HG03378 (cell line): ENCODE results near the gene TIGD3.

ENCODE experiments used
- ATAC-seq: cut with Tn5 transposase; IDR thresholded peaks from one replicate; pipeline ENCODE4 v1.9.1; 2021; ENCODE audit warnings: mild to moderate bottlenecking, moderate library complexity; ENCODE audit not compliant: unreplicated experiment

Gene TIGD3

DNA sequence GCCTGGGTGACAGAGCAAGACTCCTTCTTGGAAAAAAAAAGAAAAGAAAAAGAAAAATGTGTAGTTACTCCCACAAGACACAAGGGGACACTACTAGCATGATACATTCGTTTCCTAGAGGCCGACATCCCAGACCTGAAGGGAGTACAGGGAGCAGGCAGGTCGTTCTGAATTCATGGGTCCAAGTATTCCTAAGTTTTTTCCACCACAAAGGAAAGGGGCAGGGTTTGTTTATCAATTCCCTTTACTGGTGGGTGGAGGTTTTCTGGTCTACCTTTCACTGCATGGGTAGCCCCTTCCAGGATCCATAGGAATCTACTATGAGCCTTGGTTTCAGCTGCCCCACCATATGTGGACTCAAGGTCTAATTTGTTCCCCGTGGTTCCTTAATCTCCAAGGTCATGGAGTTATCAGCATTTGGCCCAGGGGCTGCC lies 11.8 kb downstream of the TIGD3 start:
- ATAC-seq, result peak; percentile 45

DNA sequence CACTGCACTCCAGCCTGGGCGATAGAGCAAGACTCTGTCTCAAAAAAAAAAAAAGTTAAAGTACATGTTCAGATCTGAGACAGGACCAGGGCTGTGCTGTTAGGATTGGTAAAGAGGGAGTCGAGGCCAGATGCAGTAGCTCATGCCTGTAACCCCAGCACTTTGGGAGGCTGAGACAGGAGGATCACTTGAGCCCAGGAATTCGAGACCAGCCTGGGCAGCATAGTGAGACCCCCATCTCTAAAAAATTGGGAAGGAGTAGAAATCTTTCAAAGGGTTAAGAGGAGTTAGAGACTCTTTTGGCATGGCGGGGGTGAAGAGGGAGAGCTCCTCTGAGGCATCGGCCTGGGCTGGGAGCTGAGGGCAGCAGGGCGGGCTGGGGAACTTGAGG lies 16.1 kb downstream of the TIGD3 start:
- ATAC-seq, result no peak

DNA sequence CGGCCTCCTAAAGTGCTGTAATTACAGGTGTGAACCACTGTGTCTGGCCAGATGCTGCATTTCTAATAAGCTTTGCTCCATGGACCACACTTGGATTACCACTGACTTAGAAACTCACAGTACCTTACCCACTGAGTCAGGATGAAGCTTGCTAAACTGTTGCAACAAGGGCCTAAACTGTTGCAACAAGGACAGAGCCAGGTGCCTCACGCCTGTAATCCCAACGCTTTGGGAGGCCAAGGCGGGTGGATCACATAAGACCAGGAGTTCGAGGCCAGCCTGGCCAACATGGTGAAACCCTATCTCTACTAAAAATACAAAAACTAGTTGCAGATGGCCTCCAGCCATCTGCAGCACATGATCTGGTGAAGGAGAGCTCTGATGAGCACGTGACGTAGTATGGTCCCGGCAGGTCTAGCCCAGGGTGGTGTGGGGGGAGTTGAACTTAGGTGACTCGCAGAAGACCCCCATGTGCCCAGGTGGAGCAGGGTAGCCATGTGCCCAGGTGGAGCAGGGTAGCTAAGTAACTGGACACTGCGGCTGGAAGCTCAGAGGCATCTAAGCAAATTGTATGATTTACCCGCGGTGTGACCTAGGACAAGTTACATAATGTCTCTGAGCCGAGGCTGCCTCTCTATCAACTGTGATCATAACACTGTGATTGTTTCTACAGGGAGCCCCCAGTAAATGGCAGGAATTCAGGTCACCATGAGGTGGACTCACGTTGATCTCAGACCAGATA lies 19.5 kb downstream of the TIGD3 start:
- ATAC-seq, result no peak

DNA sequence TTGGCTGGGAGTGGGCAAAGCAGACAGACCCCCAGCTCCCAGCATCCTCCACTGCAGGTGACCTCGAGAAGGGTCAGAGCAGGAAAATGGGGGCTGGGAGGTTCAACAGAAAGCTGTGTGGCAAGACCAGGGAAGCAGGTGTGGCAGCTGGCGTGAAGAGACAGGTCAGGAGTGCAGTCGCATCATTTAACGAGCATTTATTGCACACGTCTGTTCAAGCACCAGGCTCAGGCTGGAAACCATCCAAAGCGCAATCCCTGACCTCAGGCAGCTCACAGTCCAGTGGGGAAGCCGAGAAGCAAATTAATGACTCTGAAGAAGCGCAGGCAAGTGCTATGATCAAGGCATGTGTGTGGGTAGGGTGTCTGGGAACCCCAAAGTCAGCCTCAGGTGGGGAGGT lies 20.5 kb downstream of the TIGD3 start:
- ATAC-seq, result no peak

DNA sequence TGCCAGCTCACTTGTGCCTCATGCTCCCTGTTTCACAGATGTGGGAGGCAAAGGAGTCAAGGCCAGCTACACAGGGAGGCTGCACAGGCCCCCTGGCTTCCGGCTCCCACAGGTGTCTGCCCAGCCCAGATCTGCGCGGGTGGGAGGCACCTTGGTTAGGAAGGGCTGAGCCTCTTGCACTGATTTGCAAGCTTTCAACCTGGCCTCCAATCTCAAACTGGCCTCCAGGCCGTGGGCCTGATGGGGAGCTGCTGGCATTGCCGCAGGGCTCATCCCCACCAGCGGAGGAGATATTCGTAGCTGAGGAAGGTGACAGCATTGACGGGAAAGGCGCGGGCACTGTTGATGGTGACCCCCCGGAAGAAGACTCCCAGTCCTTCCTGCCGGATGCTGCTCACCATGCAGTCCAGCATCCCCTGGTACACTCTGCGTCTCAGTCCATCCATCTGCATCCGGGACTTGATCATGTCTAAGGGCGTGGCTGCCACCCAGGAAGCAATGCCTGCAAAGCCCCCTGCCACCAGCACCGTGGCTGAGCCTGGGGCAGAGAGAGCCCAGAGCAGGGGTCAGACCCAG lies 21.7 kb downstream of the TIGD3 start:
- ATAC-seq, result no peak

DNA sequence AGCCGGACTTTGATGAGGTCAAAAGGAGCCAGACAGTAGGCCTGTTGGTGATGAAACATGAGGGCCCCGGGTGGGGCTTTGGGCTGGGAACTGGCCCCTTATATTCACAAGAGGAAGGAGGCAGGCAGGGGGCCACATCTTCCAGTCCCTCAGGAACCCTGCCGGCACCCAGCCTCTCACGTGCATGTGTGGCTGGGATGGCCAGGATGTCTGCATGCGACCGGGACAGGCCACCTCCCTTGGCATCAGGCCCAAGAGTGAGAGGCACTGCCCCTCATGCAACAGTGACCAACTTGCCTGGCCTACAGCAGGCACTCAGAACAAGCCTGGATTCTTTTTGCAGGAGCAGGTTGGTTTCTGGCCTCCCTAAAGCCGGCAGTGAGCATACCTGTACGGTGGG lies 22.5 kb downstream of the TIGD3 start:
- ATAC-seq, result no peak

DNA sequence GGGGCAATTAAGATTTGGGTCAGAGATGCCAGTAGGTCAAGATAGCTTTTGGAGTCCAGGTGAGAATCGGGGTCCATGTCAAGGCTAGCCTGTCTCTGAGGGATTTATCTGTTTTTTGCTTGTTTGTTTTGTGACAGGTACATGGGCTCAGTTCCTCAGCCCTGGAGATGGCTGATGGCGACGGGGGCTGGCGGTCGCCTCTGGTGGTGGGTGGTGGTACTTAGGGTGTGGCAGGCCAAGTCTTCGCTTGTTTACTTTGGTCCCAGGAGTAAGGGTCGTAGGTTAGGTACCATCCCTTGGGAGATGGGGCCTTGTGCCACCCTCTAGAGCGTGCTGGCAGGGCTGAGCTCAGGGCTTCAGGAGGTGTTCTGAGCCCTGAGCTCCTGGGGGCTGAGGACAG lies 23.2 kb downstream of the TIGD3 start:
- no peak for ATAC-seq

DNA sequence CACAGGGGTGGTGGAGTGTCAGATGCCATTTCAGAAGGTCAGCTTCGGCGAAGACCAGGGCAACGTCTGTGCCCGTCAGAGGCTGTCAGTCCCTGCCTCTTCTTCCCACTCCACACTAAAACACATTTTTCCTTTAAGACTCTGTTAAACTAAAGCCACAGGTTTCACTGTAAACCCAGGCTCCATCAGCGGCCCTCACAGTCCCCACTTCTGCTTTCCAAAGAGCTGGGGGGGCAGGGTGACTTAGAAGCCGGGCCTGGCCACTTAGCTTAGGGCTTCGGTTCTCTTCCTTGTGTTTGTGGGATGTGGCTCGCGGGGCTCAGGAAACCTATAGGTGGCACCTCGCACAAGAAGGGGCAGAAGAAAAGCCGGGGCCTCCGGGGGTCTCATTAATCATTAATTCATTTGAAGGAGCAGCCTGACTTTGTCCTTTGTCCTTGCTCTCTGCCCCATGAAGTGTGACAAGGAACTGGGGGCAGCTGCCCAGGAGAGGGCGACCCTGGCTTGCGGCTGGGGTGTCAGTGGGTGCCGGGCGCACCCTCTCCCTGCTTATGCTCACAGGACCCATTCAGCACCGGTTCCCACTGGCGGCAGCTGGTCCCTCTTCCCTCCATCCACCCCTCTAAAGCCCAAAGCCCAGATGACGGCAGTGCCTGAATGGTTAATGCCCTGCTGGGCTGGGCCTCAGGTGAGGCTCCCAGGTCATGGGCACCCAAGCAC lies 23.8 kb downstream of the TIGD3 start:
- no peak for ATAC-seq

DNA sequence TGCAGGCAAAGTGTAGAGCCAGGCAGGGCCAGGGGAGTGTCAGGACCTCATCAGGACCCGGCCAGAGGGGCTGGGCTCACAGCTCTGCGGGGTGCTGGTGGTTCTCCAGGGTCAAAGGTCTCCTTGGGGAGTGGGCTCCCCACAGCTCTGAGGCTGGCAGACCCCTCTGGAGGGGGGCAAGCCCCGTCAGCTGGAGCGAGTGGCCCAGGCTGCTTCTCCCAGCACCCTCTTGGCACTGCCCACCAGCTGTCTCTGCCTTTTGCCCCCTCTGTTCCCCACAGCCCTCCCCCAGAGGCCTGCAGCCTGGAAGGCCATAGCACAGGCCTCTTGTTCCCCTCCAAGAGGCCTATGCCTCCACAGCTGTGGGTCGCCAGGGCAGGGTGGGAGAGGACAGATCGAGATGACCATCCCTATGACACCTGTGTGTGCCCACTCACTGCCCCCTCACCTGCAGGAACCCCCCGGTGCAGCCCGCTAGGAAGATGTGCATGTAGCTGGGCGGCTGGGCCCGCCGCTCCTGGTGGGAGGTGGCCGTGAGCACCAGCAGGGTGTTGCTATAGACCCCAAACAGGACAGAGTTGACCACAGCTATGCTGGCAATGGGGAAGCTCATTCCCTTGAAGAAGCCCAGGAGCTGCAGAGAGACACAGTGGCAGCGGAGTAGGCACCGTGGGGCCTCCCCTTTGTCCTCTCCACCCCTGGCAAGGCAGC lies 24.5 kb downstream of the TIGD3 start:
- no peak for ATAC-seq

DNA sequence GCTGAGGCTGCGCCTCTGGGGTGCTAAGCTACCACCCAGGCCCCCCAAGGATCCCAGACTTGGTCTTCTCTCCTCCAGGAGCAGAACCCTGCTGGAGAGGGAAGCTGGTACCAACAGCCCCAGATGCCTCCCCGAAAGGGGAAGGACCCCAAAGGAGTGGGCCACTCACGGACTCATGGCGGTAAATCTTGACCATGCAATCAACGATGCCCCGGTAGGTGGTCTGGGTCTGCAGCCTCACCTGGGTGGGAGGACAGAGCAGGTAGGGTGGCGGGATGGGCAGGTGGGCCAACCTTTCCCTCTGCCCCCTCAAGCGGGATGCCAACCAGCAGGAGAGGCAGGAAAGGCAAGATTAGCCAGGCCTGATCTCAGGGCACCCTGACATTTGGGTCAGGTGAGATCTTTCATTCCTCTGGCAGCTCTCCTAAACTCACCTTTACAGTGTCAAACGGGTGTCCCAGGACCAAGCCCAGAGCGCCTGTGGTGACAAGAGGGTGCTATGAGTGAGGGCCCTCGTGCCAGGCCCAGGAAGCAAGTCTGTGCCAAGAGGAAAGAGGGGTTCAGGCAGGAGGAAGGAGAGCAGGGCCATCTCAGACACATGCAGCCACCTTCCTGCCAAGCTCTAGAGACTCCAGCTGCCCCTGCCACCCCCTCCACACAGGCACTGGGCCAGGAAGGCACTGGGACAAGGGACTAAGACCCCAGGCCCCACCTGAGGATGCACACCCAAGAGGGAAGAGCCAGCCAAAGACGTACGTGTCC lies 25.3 kb downstream of the TIGD3 start:
- ATAC-seq, result no peak

DNA sequence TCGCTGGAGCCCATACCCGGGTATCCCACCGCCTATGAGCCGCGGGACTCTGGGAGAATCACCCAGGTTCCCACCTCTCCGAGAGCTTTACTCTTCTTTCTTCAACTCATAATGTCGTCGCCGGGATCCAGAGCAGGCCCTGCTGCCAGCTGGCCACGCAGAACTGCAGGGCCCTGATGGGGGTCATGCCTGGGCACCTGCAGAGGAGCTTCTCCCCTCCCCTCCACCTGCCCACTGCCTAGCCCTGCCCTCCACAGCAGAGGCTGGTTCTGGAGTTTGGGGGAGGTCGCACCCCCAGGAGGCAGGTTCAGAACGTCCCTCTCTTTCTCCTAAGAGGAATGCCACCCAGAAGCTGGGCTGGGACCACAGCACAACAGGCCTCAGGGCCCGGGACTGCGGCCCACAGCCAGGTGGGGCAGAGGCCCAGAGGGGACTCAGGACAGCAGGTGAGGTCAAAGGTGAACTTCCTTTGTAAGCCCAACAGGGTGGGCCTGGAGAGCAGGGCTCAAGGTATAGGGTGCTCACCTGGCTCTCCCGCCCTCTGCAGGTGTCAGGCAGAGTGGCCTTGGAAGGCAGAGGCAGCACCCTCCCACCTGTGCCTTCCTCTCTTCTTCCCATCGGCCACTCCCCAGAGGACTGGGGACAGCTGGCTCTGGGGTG lies 26.0 kb downstream of the TIGD3 start:
- no peak for ATAC-seq

DNA sequence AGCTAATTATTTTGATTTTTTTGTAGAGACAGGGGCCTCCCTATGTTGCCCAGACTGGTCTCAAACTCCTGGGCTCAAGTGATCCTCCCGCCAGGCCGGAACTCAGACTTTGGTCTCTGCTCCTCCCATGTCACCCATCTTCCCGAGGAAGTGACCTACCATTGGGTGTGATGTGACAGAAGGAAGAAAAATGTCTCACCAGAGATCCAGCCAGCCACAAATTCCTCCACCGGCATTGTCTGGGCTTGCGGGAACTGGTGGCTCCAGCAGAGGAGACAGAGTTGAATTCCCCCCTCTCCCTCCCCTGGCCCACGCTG lies 27.1 kb downstream of the TIGD3 start:
- ATAC-seq, result no peak

DNA sequence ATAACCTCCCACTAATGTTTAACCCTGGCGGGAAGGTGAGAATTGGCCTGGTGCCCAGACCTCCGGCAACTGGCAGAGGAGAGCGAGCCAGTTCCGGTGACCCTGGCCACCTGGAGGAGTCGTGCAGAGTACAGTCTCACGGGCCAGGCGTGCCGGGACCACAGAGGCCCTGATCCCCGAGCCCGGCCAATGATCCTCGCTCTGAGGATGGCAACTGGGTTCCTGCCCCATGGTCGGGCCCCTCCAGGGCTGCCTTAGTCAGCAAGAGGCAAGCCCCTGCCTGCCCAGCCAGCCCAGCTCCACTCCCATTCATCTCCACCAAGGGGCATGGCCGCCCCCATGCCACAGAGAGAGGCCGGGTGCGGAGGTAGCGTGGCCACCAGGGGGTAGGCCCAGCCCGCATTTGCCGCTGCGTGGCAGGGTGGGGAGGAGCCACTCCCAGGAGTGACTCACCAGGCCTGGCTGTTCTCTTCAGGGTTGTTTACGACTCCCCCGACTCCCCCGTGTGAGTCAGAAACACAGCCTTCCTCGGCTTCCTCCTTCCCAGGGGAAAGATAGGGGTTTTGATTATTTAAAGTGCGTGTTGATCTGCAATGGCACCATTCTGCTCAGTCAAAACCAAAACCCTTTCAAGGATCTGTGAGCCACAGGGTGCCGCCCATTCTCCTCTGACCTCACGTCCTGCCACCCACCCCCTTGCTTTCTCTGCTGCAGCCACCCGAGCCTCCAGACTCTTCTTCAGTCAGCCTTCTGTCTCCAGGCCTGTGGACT lies 27.7 kb downstream of the TIGD3 start, which contains the start of gene SLC25A45:
Gene SLC25A45 (minus strand): TSS at position 614 of the 771 bp plus-strand sequence. CDS start 695 bp downstream, outside the sequence.
- peak; percentile 61 for ATAC-seq

DNA sequence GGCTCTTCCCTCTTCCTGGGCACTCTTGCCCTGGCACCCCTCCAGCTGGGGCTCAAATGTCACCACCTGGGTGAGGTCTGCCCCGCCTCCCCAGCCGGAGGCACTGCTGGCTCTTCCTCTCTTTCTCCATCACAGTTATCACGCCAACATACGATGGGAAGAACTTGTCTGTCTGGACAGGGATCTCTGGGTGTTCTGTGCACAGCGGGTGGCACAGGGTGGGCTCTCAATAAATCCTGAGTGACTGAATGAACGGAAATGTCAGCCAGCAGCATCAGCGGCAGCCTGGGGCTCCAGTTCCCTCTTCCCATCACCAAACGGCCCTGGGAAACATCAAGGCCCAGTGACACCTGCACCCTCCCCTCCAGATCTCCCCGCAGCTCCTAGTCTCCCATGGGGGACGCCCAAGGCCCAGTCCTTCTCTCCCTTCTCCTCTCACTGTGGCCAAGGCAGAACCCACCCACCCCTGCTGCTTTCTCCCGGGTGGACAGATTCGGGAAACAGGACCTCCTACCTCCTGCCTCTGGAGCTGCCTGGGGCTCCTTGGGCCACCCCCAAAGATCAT lies 28.3 kb downstream of the TIGD3 start:
- no peak for ATAC-seq

DNA sequence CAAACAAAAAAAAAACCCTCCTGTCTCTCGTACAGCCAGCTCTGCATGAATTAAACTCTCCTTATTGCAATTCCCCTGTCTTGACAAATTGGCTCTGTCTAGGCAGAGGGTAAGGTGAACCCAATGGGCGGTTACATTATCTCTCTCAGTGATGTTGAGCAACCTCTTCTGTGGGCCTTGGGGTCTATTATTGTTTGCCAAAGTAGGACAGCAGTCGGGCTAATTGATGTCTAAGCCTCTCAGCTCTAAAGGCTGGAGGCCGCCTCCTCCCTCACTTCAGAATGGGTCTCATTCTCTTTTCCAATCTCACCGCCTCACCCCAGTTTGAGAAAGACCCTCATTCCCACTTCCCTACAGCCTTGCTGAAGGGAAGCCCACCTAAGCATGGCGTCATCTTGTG lies 29.2 kb downstream of the TIGD3 start:
- ATAC-seq, result no peak

DNA sequence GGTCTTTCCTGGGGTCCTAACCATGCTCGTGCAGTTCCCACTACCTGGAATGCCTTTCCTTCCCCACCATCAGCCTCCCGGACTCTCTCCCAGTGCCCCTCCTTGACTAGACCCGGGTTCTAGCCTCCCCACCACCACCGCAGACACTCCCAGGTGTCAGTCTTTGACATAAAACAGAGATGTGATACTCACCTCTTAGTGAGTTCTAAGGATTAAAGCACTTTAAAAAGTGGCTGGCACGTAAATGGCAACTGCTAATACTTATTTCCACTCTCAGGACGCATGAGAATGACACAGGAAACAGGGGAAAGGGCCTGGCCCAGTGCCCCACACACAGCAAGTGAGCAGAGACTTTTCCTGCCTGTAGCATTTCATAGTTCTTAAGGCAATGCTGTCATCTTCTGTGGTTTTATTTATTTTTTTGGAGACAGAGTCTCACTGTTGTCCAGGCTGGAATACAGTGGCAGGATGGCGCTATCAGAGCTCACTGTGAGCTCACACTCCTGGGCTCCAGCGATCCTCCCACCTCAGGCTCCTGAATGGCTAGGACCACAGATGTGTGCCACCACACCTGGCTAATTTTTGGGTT lies 29.8 kb downstream of the TIGD3 start:
- no peak for ATAC-seq

DNA sequence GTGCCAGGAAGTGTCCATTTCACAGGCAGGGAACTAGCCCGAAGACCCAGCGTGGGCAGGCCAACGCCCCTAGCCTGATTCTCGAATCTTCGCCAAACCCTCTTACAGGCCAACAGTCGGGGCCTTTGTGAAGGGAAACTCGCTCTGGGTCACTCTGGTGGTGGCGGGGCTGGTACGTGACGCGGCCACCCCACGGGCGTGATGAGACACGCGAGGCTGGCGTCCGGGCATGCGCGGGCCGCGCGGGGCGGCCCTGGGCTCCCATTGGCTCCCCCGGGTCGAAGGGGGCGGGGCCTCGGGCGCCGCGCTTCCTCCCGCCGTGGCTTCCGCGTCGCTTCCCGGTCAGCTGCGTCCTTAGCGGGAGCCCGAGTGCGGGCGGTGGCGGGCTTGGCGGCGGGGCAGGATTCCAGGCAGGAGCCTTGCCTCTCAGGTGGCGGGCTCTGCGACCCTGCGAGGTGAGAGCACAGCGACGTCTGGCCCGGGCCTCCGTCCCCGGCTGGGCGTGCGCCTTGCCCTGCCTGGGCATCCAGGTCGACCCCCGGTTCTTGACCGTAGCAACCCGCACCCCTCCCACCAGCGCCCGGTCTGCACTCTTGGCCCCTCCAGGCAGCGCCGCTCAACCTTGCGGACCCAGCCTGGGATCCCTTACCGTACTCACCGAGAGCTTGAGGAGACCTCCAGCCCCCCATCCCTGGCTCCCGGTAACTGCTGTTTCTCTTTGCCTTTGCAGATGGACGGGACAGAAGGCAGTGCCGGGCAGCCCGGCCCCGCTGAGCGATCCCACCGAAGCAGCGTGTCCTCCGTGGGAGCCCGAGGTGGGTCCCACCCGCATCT lies 32.0 kb downstream of the TIGD3 start, which contains the start of gene FRMD8:
Gene FRMD8 (plus strand): TSS at position 331 of the 834 bp plus-strand sequence. CDS start 400 bp downstream, at position 731.
- no peak for ATAC-seq

DNA sequence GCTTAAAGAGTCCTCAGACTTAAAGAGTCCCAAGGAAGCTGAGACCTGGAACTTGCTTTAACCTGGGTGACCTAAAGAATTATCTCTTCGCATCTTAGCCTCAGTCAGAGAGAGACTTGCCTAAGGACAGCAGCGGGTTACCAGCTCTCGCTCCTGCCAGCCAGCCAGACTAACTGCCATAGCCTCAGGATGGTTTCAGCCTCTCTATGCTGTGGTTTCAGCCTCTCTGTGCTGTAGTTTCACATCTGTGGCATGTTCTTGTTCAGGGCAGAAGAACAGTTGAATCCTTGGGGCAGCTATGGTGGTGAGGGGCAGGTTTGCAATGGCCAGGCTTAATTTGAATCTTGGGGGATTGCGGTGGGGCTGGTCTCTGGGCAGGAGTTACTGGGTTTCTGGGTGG lies 34.2 kb downstream of the TIGD3 start:
- ATAC-seq, result no peak
